A549 (cell line): Measurements from ENCODE around the gene TRAM2. TPM values are rescaled to one million over a fixed set of nuclear protein-coding genes. Genes with fewer than 3 reads are reported as not detected.

Source experiments
- ATAC-seq, 2 experiments: fragments of 200-7000 bp in 1 of 2; fragments of >200 bp in 1 of 2; cut with Nextera tagmentation in 1 of 2; cut with Tn5 transposase in 1 of 2; 3 replicates each; pipeline versions ENCODE4 v1.8.0 to v1.9.1; 2018 to 2020; ENCODE audit warnings: mild to moderate bottlenecking in 1 of 2, moderate library complexity in 1 of 2
- CTCF ChIA-PET: fragments of 300-600 bp; sonication (Branson Sonifier 250); formaldehyde crosslinking; extraction: SDS; loops from one replicate; lab custom pipeline; 2021; ENCODE audit warnings: antibody characterized with exemption, inconsistent platforms; lab: Yijun Ruan, JAX
- POLR2A ChIA-PET: fragments of 350-600 bp; formaldehyde crosslinking; extraction: SDS; loops from one replicate; lab custom pipeline; 2021; ENCODE audit warnings: antibody characterized with exemption, inconsistent platforms; lab: Yijun Ruan, JAX
- DNase-seq, 2 experiments: peaks; one replicate each; pipeline versions ENCODE4 v3.0.0 to v3.0.0-alpha.2; 2011 to 2016; ENCODE audit warnings: low read depth in 1 of 2, low spot score in 1 of 2
- FAIRE-seq: peaks from 2 replicates; lab custom pipeline; 2011; peaks lifted over from hg19 to GRCh38; lab: Jason Lieb, UNC
- H3K27ac ChIP-seq, 2 experiments: fragments of >200 bp; sonication (Bioruptor Twin); formaldehyde crosslinking; 3 replicates each; pipeline ENCODE4 v1.5.1; 2016 to 2017
- H3K4me1 ChIP-seq: fragments of >200 bp; sonication (Bioruptor Twin); formaldehyde crosslinking; 3 replicates; pipeline ENCODE4 v1.6.1; 2016
- H3K4me2 ChIP-seq: fragments of >200 bp; sonication (Bioruptor Twin); formaldehyde crosslinking; 3 replicates; pipeline ENCODE4 v1.6.1; 2016
- H3K4me3 ChIP-seq: fragments of >200 bp; sonication (Bioruptor Twin); formaldehyde crosslinking; 3 replicates; pipeline ENCODE4 v1.5.1; 2016
- H3K9me3 ChIP-seq: fragments of >200 bp; sonication (Bioruptor Twin); formaldehyde crosslinking; 3 replicates; pipeline ENCODE4 v1.6.1; 2016
- BHLHE40 ChIP-seq: IDR thresholded peaks from 2 replicates; pipeline ENCODE4 v1.6.1; 2012; ENCODE audit warnings: low read depth, low read length, inconsistent platforms
- CBX8 ChIP-seq: fragments of 200-600 bp; sonication (generic); IDR thresholded peaks from 2 replicates; pipeline ENCODE4 v1.6.1; 2016
- CHD2 ChIP-seq: fragments of 150-350 bp; IDR thresholded peaks from 2 replicates; pipeline ENCODE4 v1.6.1; 2014; ENCODE audit warnings: low read length; ENCODE audit not compliant: partially characterized antibody
- CHD4 ChIP-seq: fragments of 200-600 bp; sonication (generic); IDR thresholded peaks from 2 replicates; pipeline ENCODE4 v1.6.1; 2016; ENCODE audit warnings: antibody characterized with exemption, mild to moderate bottlenecking, borderline replicate concordance
- EHF ChIP-seq: fragments of 250-450 bp; sonication (Bioruptor Pico); IDR thresholded peaks from 2 replicates; pipeline ENCODE4 v1.5.0; 2020; ENCODE audit warnings: mild to moderate bottlenecking
- ESRRA ChIP-seq: fragments of 150-350 bp; IDR thresholded peaks from 2 replicates; pipeline ENCODE4 v1.6.1; 2014; ENCODE audit warnings: mild to moderate bottlenecking, low read length, borderline replicate concordance
- FOXS1 ChIP-seq: fragments of 250-450 bp; sonication (Bioruptor Pico); IDR thresholded peaks from 2 replicates; pipeline ENCODE4 v1.5.0; 2020; ENCODE audit warnings: mild to moderate bottlenecking, moderate library complexity
- HMGXB4 ChIP-seq: fragments of 250-450 bp; sonication (Bioruptor Pico); IDR thresholded peaks from 2 replicates; pipeline ENCODE4 v1.5.0; 2021; ENCODE audit warnings: mild to moderate bottlenecking, moderate library complexity, borderline replicate concordance
- HOXA7 ChIP-seq: fragments of 250-450 bp; sonication (Bioruptor Pico); IDR thresholded peaks from 2 replicates; pipeline ENCODE4 v1.5.0; 2020; ENCODE audit warnings: mild to moderate bottlenecking, moderate library complexity
- HOXB13 ChIP-seq: fragments of 250-450 bp; sonication (Bioruptor Pico); IDR thresholded peaks from 2 replicates; pipeline ENCODE4 v1.5.0; 2020; ENCODE audit warnings: low read depth, mild to moderate bottlenecking, moderate library complexity
- JUNB ChIP-seq: fragments of >200 bp; sonication (Bioruptor Twin); formaldehyde crosslinking; IDR thresholded peaks from 2 replicates; pipeline ENCODE4 v1.6.1; 2016
- KDM1A ChIP-seq: fragments of 200-600 bp; sonication (generic); IDR thresholded peaks from 2 replicates; pipeline ENCODE4 v1.6.1; 2016; ENCODE audit warnings: low read depth, mild to moderate bottlenecking
- MAFK ChIP-seq: fragments of 450-650 bp; IDR thresholded peaks from 2 replicates; pipeline ENCODE4 v1.6.1; 2014; ENCODE audit not compliant: partially characterized antibody
- NFE2L2 ChIP-seq: fragments of 150-350 bp; conservative IDR thresholded peaks from 2 replicates; pipeline ENCODE4 v1.6.1; 2014; ENCODE audit warnings: low read length
- NR3C1 ChIP-seq: fragments of >200 bp; sonication (Bioruptor Twin); formaldehyde crosslinking; IDR thresholded peaks from 3 replicates; pipeline ENCODE4 v1.6.1; 2017
- POLR2AphosphoS2 ChIP-seq: conservative IDR thresholded peaks from 2 replicates; pipeline ENCODE4 v1.6.1; 2012; ENCODE audit warnings: low read length, improper control_type of control experiment, inconsistent platforms
- RAD21 ChIP-seq, 2 experiments: fragments of >200 bp in 1 of 2; sonication (Bioruptor Twin) in 1 of 2; formaldehyde crosslinking in 1 of 2; IDR thresholded peaks in 1 of 2; conservative IDR thresholded peaks in 1 of 2; 2 replicates in 1 of 2; 3 replicates in 1 of 2; pipeline ENCODE4 v1.6.1; 2012 to 2018; ENCODE audit warnings: inconsistent platforms in 1 of 2
- RFX5 ChIP-seq: fragments of 450-650 bp; IDR thresholded peaks from 2 replicates; pipeline ENCODE4 v1.7.1; 2014; ENCODE audit warnings: antibody characterized with exemption, mild to moderate bottlenecking, moderate library complexity
- SMC3 ChIP-seq: fragments of >200 bp; sonication (Bioruptor Twin); formaldehyde crosslinking; IDR thresholded peaks from 3 replicates; pipeline ENCODE4 v1.6.1; 2018; ENCODE audit warnings: inconsistent platforms
- SREBF2 ChIP-seq: fragments of 450-650 bp; IDR thresholded peaks from 2 replicates; pipeline ENCODE4 v1.6.1; 2014; ENCODE audit warnings: mild to moderate bottlenecking, moderate library complexity
- TP53 ChIP-seq: fragments of 250-450 bp; sonication (Bioruptor Pico); IDR thresholded peaks from 2 replicates; pipeline ENCODE4 v1.5.0; 2021; ENCODE audit warnings: mild to moderate bottlenecking, moderate library complexity
- ZC3H11A ChIP-seq: fragments of 450-650 bp; IDR thresholded peaks from 2 replicates; pipeline ENCODE4 v1.6.1; 2014; ENCODE audit warnings: antibody characterized with exemption, mild to moderate bottlenecking
- WGBS: methylation state at CpG from one replicate; pipeline ENCODE4 v1.1.6; 2017; ENCODE audit errors: missing lambda C conversion rate; 5-methylcytosine and 5-hydroxymethylcytosine counted together
- polyA plus RNA-seq, 4 experiments: library from polyadenylated mRNA; depleted of rRNA in 3 of 4; stranded (reverse); fragments of >200 nt; fragmentation: RNase III in 1 of 4; extraction: RNeasy Plus Mini Kit Qiagen cat#74134 plus additional on column Dnase treatment in 1 of 4; gene quantifications; 2 replicates in 3 of 4; 3 replicates in 1 of 4; pipeline ENCODE4 v1.2.3, GENCODE V29; 2011 to 2017
- TF ChIP-seq, protein P1 (sequence below): fragments of 450-650 bp; IDR thresholded peaks from 2 replicates; pipeline ENCODE4 v1.6.1; 2014; ENCODE audit warnings: antibody characterized with exemption
- TF ChIP-seq, protein P2 (sequence below): fragments of 150-350 bp; IDR thresholded peaks from 2 replicates; pipeline ENCODE4 v1.6.1; 2014; ENCODE audit warnings: low read depth, mild to moderate bottlenecking, low read length
- TF ChIP-seq, protein P3 (sequence below): fragments of >200 bp; sonication (Bioruptor Twin); formaldehyde crosslinking; IDR thresholded peaks from 3 replicates; pipeline ENCODE4 v1.6.1; 2016
- TF ChIP-seq, protein P4 (sequence below): IDR thresholded peaks from 2 replicates; pipeline ENCODE4 v1.6.1; 2012
- TF ChIP-seq, protein P5 (sequence below): fragments of 250-450 bp; sonication (Bioruptor Pico); IDR thresholded peaks from 2 replicates; pipeline ENCODE4 v1.5.0; 2020; ENCODE audit warnings: low read depth, mild to moderate bottlenecking, moderate library complexity

TRAM2 gene
- polyA plus RNA-seq, 2 of the 4 experiments (the other 2 are of a cell fraction) = 16.4 to 25.4 TPM

- POLR2A ChIA-PET = interaction anchor here (2.2 to 2.9 kb wide), 2 partner anchors 19 to 175 kb away, joined by 10 to 14 read pairs; partner anchors contain the start of genes EFHC1 and TRAM2
- Histone ChIP-seq H3K9me3 (no peaks in the 10 kb centered on the region), H3K4me1 (peaks cover 37% of the 10 kb centered on the region), H3K4me2 (peak overlapping the region; percentile 62), H3K27ac (peak overlapping the region; percentile 17 to 63; a peak in 3 of 6 replicates), H3K4me3 (no peak overlapping the region)
- DNase-seq (no peak), FAIRE-seq (no peak), ATAC-seq (peak; percentile 44 to 51; a peak in 4 of 6 replicates)
- TF ChIP-seq, protein P1, sequence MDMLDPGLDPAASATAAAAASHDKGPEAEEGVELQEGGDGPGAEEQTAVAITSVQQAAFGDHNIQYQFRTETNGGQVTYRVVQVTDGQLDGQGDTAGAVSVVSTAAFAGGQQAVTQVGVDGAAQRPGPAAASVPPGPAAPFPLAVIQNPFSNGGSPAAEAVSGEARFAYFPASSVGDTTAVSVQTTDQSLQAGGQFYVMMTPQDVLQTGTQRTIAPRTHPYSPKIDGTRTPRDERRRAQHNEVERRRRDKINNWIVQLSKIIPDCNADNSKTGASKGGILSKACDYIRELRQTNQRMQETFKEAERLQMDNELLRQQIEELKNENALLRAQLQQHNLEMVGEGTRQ = no peak
- TF ChIP-seq POLR2AphosphoS2 (no peak), NFE2L2 (no peak), JUNB (no peak), NR3C1 (no peak), HOXA7 (CRISPR knock-in tag) (no peak), MAFK (no peak), EHF (no peak), ZC3H11A (no peak)
- TF ChIP-seq, protein P2, sequence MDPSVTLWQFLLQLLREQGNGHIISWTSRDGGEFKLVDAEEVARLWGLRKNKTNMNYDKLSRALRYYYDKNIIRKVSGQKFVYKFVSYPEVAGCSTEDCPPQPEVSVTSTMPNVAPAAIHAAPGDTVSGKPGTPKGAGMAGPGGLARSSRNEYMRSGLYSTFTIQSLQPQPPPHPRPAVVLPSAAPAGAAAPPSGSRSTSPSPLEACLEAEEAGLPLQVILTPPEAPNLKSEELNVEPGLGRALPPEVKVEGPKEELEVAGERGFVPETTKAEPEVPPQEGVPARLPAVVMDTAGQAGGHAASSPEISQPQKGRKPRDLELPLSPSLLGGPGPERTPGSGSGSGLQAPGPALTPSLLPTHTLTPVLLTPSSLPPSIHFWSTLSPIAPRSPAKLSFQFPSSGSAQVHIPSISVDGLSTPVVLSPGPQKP = no peak
- TF ChIP-seq, protein P3, sequence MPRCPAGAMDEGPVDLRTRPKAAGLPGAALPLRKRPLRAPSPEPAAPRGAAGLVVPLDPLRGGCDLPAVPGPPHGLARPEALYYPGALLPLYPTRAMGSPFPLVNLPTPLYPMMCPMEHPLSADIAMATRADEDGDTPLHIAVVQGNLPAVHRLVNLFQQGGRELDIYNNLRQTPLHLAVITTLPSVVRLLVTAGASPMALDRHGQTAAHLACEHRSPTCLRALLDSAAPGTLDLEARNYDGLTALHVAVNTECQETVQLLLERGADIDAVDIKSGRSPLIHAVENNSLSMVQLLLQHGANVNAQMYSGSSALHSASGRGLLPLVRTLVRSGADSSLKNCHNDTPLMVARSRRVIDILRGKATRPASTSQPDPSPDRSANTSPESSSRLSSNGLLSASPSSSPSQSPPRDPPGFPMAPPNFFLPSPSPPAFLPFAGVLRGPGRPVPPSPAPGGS = no peak
- TF ChIP-seq, protein P4, sequence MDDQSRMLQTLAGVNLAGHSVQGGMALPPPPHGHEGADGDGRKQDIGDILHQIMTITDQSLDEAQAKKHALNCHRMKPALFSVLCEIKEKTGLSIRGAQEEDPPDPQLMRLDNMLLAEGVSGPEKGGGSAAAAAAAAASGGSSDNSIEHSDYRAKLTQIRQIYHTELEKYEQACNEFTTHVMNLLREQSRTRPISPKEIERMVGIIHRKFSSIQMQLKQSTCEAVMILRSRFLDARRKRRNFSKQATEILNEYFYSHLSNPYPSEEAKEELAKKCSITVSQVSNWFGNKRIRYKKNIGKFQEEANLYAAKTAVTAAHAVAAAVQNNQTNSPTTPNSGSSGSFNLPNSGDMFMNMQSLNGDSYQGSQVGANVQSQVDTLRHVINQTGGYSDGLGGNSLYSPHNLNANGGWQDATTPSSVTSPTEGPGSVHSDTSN = no peak
- CTCF ChIA-PET = interaction anchor here (0.7 to 3.9 kb wide), 8 partner anchors 9 to 180 kb away, joined by 3 to 23 read pairs (median 4); partner anchors contain the start of gene TRAM2
These were observed 18.9 kb upstream of the TRAM2 start for GRCh38 chr6:52595796-52596130.

DNA sequence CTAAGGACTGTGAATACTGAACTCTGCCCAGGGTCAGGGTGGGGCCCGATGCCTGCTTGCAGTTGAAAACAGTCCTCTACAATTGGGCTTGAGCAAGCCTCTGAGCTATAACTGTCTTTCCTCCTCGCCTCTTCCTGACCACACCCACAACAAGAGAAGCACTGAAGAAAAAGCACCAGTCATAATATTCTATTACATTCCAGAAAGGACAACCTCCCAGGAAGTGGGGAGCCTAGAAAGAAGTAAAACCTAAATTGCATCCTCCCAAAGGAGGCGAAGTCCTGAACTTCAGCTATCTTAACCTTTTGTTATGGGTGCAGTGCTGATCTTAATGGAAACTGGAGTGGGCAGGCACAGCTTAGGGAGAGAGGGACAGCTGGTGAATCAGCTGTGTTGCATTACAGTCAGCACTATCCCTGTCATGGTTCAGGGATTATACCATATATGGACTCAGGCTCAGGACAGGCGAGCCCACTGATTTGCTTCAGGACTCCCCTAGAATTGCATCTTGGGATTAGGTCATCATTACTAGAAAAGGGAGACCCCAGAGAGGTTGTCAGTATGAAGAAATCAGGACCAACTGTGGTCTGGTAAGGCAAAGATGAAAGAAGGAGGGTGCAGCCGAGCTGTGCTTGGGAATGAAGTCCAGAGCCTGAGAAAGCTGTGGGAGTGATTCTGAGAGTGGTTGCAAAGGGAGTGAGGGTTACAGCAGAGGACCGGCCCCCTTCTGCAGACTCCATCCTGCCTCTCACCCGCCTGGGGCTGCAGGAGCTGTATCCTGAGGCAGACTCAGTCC, 18.3 kb upstream of the TRAM2 start:
- H3K4me3 ChIP-seq = no peak overlapping the region
- peak overlapping the region; percentile 62 for H3K4me2 ChIP-seq
- no peaks in the 10 kb centered on the region for H3K9me3 ChIP-seq
- POLR2A ChIA-PET = interaction anchor here (2.2 to 2.9 kb wide), 2 partner anchors 19 to 175 kb away, joined by 10 to 14 read pairs; partner anchors contain the start of genes EFHC1 and TRAM2
- no peak for TF ChIP-seq TP53 (CRISPR knock-in tag)
- no peak for TF ChIP-seq RFX5
- TF ChIP-seq FOXS1 (CRISPR knock-in tag) = no peak
- TF ChIP-seq KDM1A = no peak
- no peak for TF ChIP-seq JUNB
- TF ChIP-seq ESRRA = no peak
- no peak for TF ChIP-seq HMGXB4 (CRISPR knock-in tag)
- TF ChIP-seq SREBF2 = no peak
- no peak for TF ChIP-seq CBX8
- no peak for TF ChIP-seq CHD2
- no peak for TF ChIP-seq SMC3
- no peak for TF ChIP-seq HOXB13 (CRISPR knock-in tag)
- no peak for TF ChIP-seq RAD21 (conservative IDR thresholded peaks at IDR 0.05 in 1 of 2, IDR thresholded peaks at IDR 0.05 in 1 of 2)
- no peak for TF ChIP-seq CHD4
- TF ChIP-seq, protein P1 = no peak
- no peak for TF ChIP-seq NFE2L2
- no peak for TF ChIP-seq BHLHE40
- TF ChIP-seq, protein P5, sequence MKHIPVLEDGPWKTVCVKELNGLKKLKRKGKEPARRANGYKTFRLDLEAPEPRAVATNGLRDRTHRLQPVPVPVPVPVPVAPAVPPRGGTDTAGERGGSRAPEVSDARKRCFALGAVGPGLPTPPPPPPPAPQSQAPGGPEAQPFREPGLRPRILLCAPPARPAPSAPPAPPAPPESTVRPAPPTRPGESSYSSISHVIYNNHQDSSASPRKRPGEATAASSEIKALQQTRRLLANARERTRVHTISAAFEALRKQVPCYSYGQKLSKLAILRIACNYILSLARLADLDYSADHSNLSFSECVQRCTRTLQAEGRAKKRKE = no peak
- ATAC-seq (peak; percentile 81 to 86), FAIRE-seq (no peak), DNase-seq (no peak)
- 43% methylated on average over 7 of the region's 7 CpGs for WGBS
- H3K27ac ChIP-seq = peak overlapping the region; percentile 17 to 63; a peak in 4 of 6 replicates
- CTCF ChIA-PET = interaction anchor here (0.7 to 3.9 kb wide), 9 partner anchors 10 to 186 kb away, joined by 3 to 23 read pairs (median 3); partner anchors contain the start of gene TRAM2
- H3K4me1 ChIP-seq = peaks cover 43% of the 10 kb centered on the region
